IMR-90 (cell line): ENCODE measurements around the gene RSPH3. TPM values are rescaled to one million over a fixed set of nuclear protein-coding genes. Genes with fewer than 3 reads are reported as not detected.

Experiments
- ATAC-seq: fragments of 200-7000 bp; cut with Tn5 transposase; 2 replicates; pipeline ENCODE4 v1.9.1; 2020; ENCODE audit warnings: low read depth, mild to moderate bottlenecking, moderate library complexity
- BruUV-seq: library from RNA; stranded (reverse); fragments of 400-500 nt; replicated peaks from 2 replicates; lab custom pipeline; 2021; lab: Mats Ljungman, UMichigan
- CTCF ChIA-PET: fragments of 300-600 bp; formaldehyde crosslinking; extraction: SDS; loops from one replicate; lab custom pipeline; 2021; ENCODE audit warnings: antibody characterized with exemption; lab: Yijun Ruan, JAX
- POLR2A ChIA-PET: fragments of 300-600 bp; sonication (Branson Sonifier 250); formaldehyde crosslinking; loops from one replicate; lab custom pipeline; 2022; ENCODE audit warnings: antibody characterized with exemption; ENCODE audit not compliant: unreplicated experiment; lab: Charles Lee
- DNase-seq: peaks from one replicate; pipeline ENCODE4 v3.0.0; 2013
- H2AFZ ChIP-seq: replicated peaks from 2 replicates; pipeline ENCODE3; 2013; ENCODE audit warnings: low read length, mild to moderate bottlenecking; ENCODE audit not compliant: poor library complexity
- H2AK5ac ChIP-seq: 2 replicates; pipeline ENCODE4 v1.6.1; 2013; ENCODE audit warnings: low read depth, low read length, inconsistent platforms
- H2AK9ac ChIP-seq: replicated peaks from 2 replicates; pipeline ENCODE3; 2013; ENCODE audit warnings: mild to moderate bottlenecking, low read depth, low read length, moderate library complexity; ENCODE audit not compliant: poor library complexity
- H2BK120ac ChIP-seq: 2 replicates; pipeline ENCODE4 v1.6.1; 2013; ENCODE audit warnings: low read depth, low read length, inconsistent platforms
- H2BK15ac ChIP-seq: 3 replicates; pipeline ENCODE4 v1.6.1; 2013; ENCODE audit warnings: low read depth, low read length, inconsistent platforms
- H2BK20ac ChIP-seq: 2 replicates; pipeline ENCODE4 v1.6.1; 2013; ENCODE audit warnings: low read depth, mild to moderate bottlenecking, inconsistent platforms, low read length, moderate library complexity
- H2BK5ac ChIP-seq: 2 replicates; pipeline ENCODE4 v1.6.1; 2013; ENCODE audit warnings: mild to moderate bottlenecking, low read depth, low read length, inconsistent platforms; ENCODE audit not compliant: poor library complexity, severe bottlenecking
- H3K14ac ChIP-seq: replicated peaks from 2 replicates; pipeline ENCODE4 v1.6.1; 2013; ENCODE audit warnings: low read depth, low read length, inconsistent platforms
- H3K18ac ChIP-seq: 2 replicates; pipeline ENCODE4 v1.6.1; 2013; ENCODE audit warnings: low read depth, low read length, control low read depth
- H3K23ac ChIP-seq: 2 replicates; pipeline ENCODE4 v1.6.1; 2013; ENCODE audit warnings: low read depth, low read length, inconsistent platforms
- H3K27ac ChIP-seq: 2 replicates; pipeline ENCODE4 v1.5.1; 2013; ENCODE audit warnings: mild to moderate bottlenecking, control low read depth, low read length; ENCODE audit not compliant: insufficient read depth
- H3K27me3 ChIP-seq: 2 replicates; pipeline ENCODE4 v1.6.1; 2013; ENCODE audit warnings: low read length; ENCODE audit not compliant: control insufficient read depth, insufficient read depth
- H3K36me3 ChIP-seq: 2 replicates; pipeline ENCODE4 v1.6.1; 2013; ENCODE audit warnings: low read length, mixed read lengths; ENCODE audit not compliant: control insufficient read depth, insufficient read depth
- H3K4ac ChIP-seq: 2 replicates; pipeline ENCODE4 v1.6.1; 2013; ENCODE audit warnings: low read depth, low read length, inconsistent platforms
- H3K4me1 ChIP-seq: 2 replicates; pipeline ENCODE4 v1.6.1; 2013; ENCODE audit warnings: low read length, mixed read lengths; ENCODE audit not compliant: control insufficient read depth, insufficient read depth
- H3K4me2 ChIP-seq: 2 replicates; pipeline ENCODE4 v1.6.1; 2013; ENCODE audit warnings: low read depth, mild to moderate bottlenecking, control low read depth, low read length, moderate library complexity
- H3K4me3 ChIP-seq: 2 replicates; pipeline ENCODE4 v1.5.1; 2013; ENCODE audit warnings: low read depth, mild to moderate bottlenecking, control low read depth, low read length, moderate library complexity; ENCODE audit not compliant: insufficient read depth
- H3K56ac ChIP-seq: 2 replicates; pipeline ENCODE4 v1.6.1; 2013; ENCODE audit warnings: low read length, inconsistent platforms; ENCODE audit not compliant: insufficient read depth; ENCODE audit errors: extremely low read depth
- H3K79me1 ChIP-seq, 2 experiments: 2 replicates each; pipeline ENCODE4 v1.6.1; 2013; ENCODE audit warnings: low read length in 2 of 2, inconsistent platforms in 1 of 2, low read depth in 1 of 2
- H3K9ac ChIP-seq: 2 replicates; pipeline ENCODE4 v1.6.1; 2013; ENCODE audit warnings: low read depth, low read length, control low read depth
- H3K9me1 ChIP-seq: 2 replicates; pipeline ENCODE4 v1.6.1; 2013; ENCODE audit warnings: low read length, inconsistent platforms; ENCODE audit not compliant: insufficient read depth
- H3K9me3 ChIP-seq: 2 replicates; pipeline ENCODE4 v1.6.1; 2013; ENCODE audit warnings: low read length; ENCODE audit not compliant: control insufficient read depth, insufficient read depth
- H4K20me1 ChIP-seq: 2 replicates; pipeline ENCODE4 v1.6.1; 2013; ENCODE audit warnings: low read length, inconsistent platforms; ENCODE audit not compliant: insufficient read depth
- H4K5ac ChIP-seq: 2 replicates; pipeline ENCODE4 v1.6.1; 2013; ENCODE audit warnings: mild to moderate bottlenecking, low read depth, low read length, control low read depth
- H4K8ac ChIP-seq, 2 experiments: 2 replicates each; pipeline ENCODE4 v1.6.1; 2013; ENCODE audit warnings: low read depth in 2 of 2, low read length in 2 of 2, control low read depth in 1 of 2, inconsistent platforms in 1 of 2
- H4K91ac ChIP-seq: 2 replicates; pipeline ENCODE4 v1.6.1; 2013; ENCODE audit warnings: low read depth, low read length, inconsistent platforms; ENCODE audit not compliant: insufficient read depth
- BHLHE40 ChIP-seq: fragments of 150-350 bp; IDR thresholded peaks from 2 replicates; pipeline ENCODE4 v1.6.1; 2016; ENCODE audit warnings: mild to moderate bottlenecking, low read depth, low read length
- CEBPB ChIP-seq: IDR thresholded peaks from 2 replicates; pipeline ENCODE4 v1.6.1; 2012; ENCODE audit warnings: low read depth, low read length, improper control_type of control experiment
- CHD1 ChIP-seq: IDR thresholded peaks from 2 replicates; pipeline ENCODE4 v1.6.1; 2012; ENCODE audit warnings: low read depth, low read length, improper control_type of control experiment
- CTCF ChIP-seq: conservative IDR thresholded peaks from 2 replicates; pipeline ENCODE4 v1.5.1; 2012; ENCODE audit warnings: mild to moderate bottlenecking, low read depth, low read length, improper control_type of control experiment
- ELK1 ChIP-seq: fragments of 150-350 bp; IDR thresholded peaks from 2 replicates; pipeline ENCODE4 v1.6.1; 2016; ENCODE audit warnings: low read depth, mild to moderate bottlenecking, low read length, moderate library complexity, borderline replicate concordance
- FOS ChIP-seq: fragments of 150-350 bp; IDR thresholded peaks from 2 replicates; pipeline ENCODE4 v1.6.1; 2016; ENCODE audit warnings: low read depth, low read length
- MAFK ChIP-seq: IDR thresholded peaks from 2 replicates; pipeline ENCODE4 v1.6.1; 2012; ENCODE audit warnings: low read depth, low read length, improper control_type of control experiment
- MAZ ChIP-seq: IDR thresholded peaks from 2 replicates; pipeline ENCODE4 v1.6.1; 2012; ENCODE audit warnings: low read depth, mild to moderate bottlenecking, low read length, improper control_type of control experiment, moderate library complexity, borderline replicate concordance
- MXI1 ChIP-seq: IDR thresholded peaks from 2 replicates; pipeline ENCODE4 v1.6.1; 2012; ENCODE audit warnings: low read depth, mild to moderate bottlenecking, low read length, moderate library complexity, borderline replicate concordance
- NFE2L2 ChIP-seq: fragments of 150-350 bp; IDR thresholded peaks from 2 replicates; pipeline ENCODE4 v1.6.1; 2016; ENCODE audit warnings: low read depth, mild to moderate bottlenecking, low read length
- POLR2A ChIP-seq: IDR thresholded peaks from 2 replicates; pipeline ENCODE4 v1.6.1; 2012; ENCODE audit warnings: mild to moderate bottlenecking, low read depth, low read length
- RAD21 ChIP-seq: IDR thresholded peaks from 2 replicates; pipeline ENCODE4 v1.6.1; 2012; ENCODE audit warnings: low read length, improper control_type of control experiment
- RCOR1 ChIP-seq: IDR thresholded peaks from 2 replicates; pipeline ENCODE4 v1.6.1; 2012; ENCODE audit warnings: mild to moderate bottlenecking, low read length, improper control_type of control experiment; ENCODE audit not compliant: insufficient replicate concordance
- RFX5 ChIP-seq: IDR thresholded peaks from 2 replicates; pipeline ENCODE4 v1.8.0; 2012; ENCODE audit warnings: low read depth, mild to moderate bottlenecking, low read length, moderate library complexity
- SMC3 ChIP-seq: fragments of 150-350 bp; IDR thresholded peaks from 2 replicates; pipeline ENCODE4 v1.6.1; 2016; ENCODE audit warnings: low read depth, mild to moderate bottlenecking, antibody characterized with exemption, low read length, moderate library complexity
- WGBS, 2 experiments: methylation state at CpG; one replicate each; pipeline versions ENCODE4 v1.1.5 to v1.1.7; 2013; ENCODE audit warnings: missing lambda C conversion rate in 2 of 2; ENCODE audit not compliant: insufficient read length in 1 of 2; ENCODE audit errors: extremely low coverage in 2 of 2; 5-methylcytosine and 5-hydroxymethylcytosine counted together
- dilution Hi-C: fragments of 300-500 bp; cut with HindIII; formaldehyde crosslinking; loops from one replicate; pipeline ENCODE4 v1.14.3; 2018; ENCODE audit warnings: low sequenced_read_pairs; ENCODE audit not compliant: unreplicated experiment
- in situ Hi-C: fragments of 300-500 bp; cut with MboI; formaldehyde crosslinking; loops from 3 replicates; pipeline ENCODE4 v1.14.3; 2019; ENCODE audit warnings: low sequenced_read_pairs, inconsistent platforms, mixed read lengths
- intact Hi-C: fragments of 100-400 bp; cut with micrococcal nuclease; formaldehyde crosslinking; loops from 2 replicates; pipeline ENCODE4 v1.10.0; 2022
- polyA plus RNA-seq, 3 experiments: library from polyadenylated mRNA; depleted of rRNA; stranded (reverse); fragments of >200 nt; gene quantifications; 2 replicates each; pipeline ENCODE4 v1.2.3, GENCODE V29; 2012; ENCODE audit warnings: low replicate concordance in 1 of 3
- total RNA-seq: library from RNA; depleted of rRNA; stranded (reverse); fragments of >200 nt; gene quantifications from 2 replicates; pipeline ENCODE4 v1.2.3, GENCODE V29; 2012
- TF ChIP-seq, protein P1 (sequence below): fragments of 150-350 bp; IDR thresholded peaks from 2 replicates; pipeline ENCODE4 v1.6.1; 2017; ENCODE audit warnings: mild to moderate bottlenecking, antibody characterized with exemption, low read length, low read depth

The RSPH3 gene
- total and polyA plus RNA-seq, 2 of the 4 experiments (the other 2 are of a cell fraction): 1.7 to 3.0 TPM

- CTCF ChIA-PET: no interaction called here
- TF ChIP-seq POLR2A (no peak), NFE2L2 (no peak), CHD1 (no peak), BHLHE40 (no peak), FOS (no peak), ELK1 (no peak), MXI1 (no peak), RFX5 (no peak), SMC3 (no peak), RCOR1 (no peak), MAZ (no peak), CEBPB (no peak), MAFK (no peak), RAD21 (no peak), CTCF (no peak)
- TF ChIP-seq, protein P1, sequence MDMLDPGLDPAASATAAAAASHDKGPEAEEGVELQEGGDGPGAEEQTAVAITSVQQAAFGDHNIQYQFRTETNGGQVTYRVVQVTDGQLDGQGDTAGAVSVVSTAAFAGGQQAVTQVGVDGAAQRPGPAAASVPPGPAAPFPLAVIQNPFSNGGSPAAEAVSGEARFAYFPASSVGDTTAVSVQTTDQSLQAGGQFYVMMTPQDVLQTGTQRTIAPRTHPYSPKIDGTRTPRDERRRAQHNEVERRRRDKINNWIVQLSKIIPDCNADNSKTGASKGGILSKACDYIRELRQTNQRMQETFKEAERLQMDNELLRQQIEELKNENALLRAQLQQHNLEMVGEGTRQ: no peak
Observed at GRCh38 chr6:158928068-158928467, 71.9 kb downstream of the RSPH3 start.

More at GRCh38 chr6:158928068-158928467, 71.9 kb downstream of the RSPH3 start:
- Histone ChIP-seq H3K4me1 (no peaks in the 10 kb centered on the region), H2BK5ac (no peak overlapping the region), H3K9me1 (no peaks in the 10 kb centered on the region; the same call in 1 of the 2 replicates), H2BK15ac (0 out of 3 replicates have a peak overlapping the region, but pooled peaks have one; percentile 60), H3K14ac (no peak overlapping the region), H2AK5ac (no peak overlapping the region), H4K5ac (no peak overlapping the region), H2BK20ac (0 out of 2 replicates have a peak overlapping the region, but pooled peaks have one; percentile 32), H2AK9ac (no peak overlapping the region), H3K4ac (no peak overlapping the region), H4K91ac (no peak overlapping the region), H3K27me3 (no peaks in the 10 kb centered on the region), H2AFZ (no peak overlapping the region), H3K9me3 (no peaks in the 10 kb centered on the region), H3K23ac (no peak overlapping the region), H2BK120ac (no peak overlapping the region), H3K9ac (no peak overlapping the region), H4K20me1 (no peaks in the 10 kb centered on the region), H4K8ac (no peak overlapping the region), H3K27ac (no peak overlapping the region), H3K4me3 (no peak overlapping the region), H3K18ac (no peak overlapping the region), H3K56ac (no peak overlapping the region), H3K36me3 (no peaks in the 10 kb centered on the region), H3K79me1 (no peaks in the 10 kb centered on the region), H3K4me2 (no peak overlapping the region)
- intact Hi-C loops: no loop called here
- POLR2A ChIA-PET: no interaction called here
- dilution Hi-C loops: no loop called here
- whole genome bisulfite sequencing, 2 experiments: no CpG with 5 or more reads among the region's 2 CpGs
- in situ Hi-C loops: no loop called here
- BruUV-seq: no TSS peak
- DNase-seq (no peak), ATAC-seq (no peak)
